Parathyroid adenoma (tissue), 2 donors: ENCODE data around the gene SOAT2.

ENCODE experiments used
- H2AFZ ChIP-seq: fragments of 300-600 bp; sonication (generic); one replicate; pipeline ENCODE4 v1.7.0; 2017; ENCODE audit warnings: antibody characterized with exemption, mild to moderate bottlenecking
- H3K27ac ChIP-seq: fragments of 300-600 bp; sonication (generic); one replicate; pipeline ENCODE4 v1.7.0; 2017
- H3K27me3 ChIP-seq: fragments of 300-600 bp; sonication (generic); one replicate; pipeline ENCODE4 v1.7.0; 2017; ENCODE audit warnings: low read length; ENCODE audit not compliant: control insufficient read depth, insufficient read depth
- H3K36me3 ChIP-seq: fragments of 300-600 bp; sonication (generic); one replicate; pipeline ENCODE4 v1.7.0; 2017; ENCODE audit warnings: low read length; ENCODE audit not compliant: control insufficient read depth, insufficient read depth
- H3K4me1 ChIP-seq: fragments of 300-600 bp; sonication (generic); one replicate; pipeline ENCODE4 v1.7.0; 2017; ENCODE audit warnings: control low read depth
- H3K4me2 ChIP-seq: fragments of 300-600 bp; sonication (generic); one replicate; pipeline ENCODE4 v1.7.0; 2017; ENCODE audit warnings: low read length
- H3K4me3 ChIP-seq: fragments of 300-600 bp; sonication (generic); one replicate; pipeline ENCODE4 v1.7.0; 2017; ENCODE audit warnings: low read depth, low read length
- H3K79me2 ChIP-seq: fragments of 300-600 bp; sonication (generic); one replicate; pipeline ENCODE4 v1.7.0; 2017; ENCODE audit warnings: control low read depth
- H3K9ac ChIP-seq: fragments of 300-600 bp; sonication (generic); one replicate; pipeline ENCODE4 v1.7.0; 2017; ENCODE audit warnings: mild to moderate bottlenecking
- H3K9me3 ChIP-seq: fragments of 300-600 bp; sonication (generic); one replicate; pipeline ENCODE4 v1.7.0; 2017; ENCODE audit warnings: low read length; ENCODE audit not compliant: control insufficient read depth
- TF ChIP-seq, protein P1 (sequence below): fragments of 300-600 bp; sonication (generic); IDR thresholded peaks from one replicate; pipeline ENCODE4 v1.7.0; 2017; ENCODE audit warnings: antibody characterized with exemption, mild to moderate bottlenecking
- donor health status: primary hyperparathyroidism.

SOAT2 gene

DNA sequence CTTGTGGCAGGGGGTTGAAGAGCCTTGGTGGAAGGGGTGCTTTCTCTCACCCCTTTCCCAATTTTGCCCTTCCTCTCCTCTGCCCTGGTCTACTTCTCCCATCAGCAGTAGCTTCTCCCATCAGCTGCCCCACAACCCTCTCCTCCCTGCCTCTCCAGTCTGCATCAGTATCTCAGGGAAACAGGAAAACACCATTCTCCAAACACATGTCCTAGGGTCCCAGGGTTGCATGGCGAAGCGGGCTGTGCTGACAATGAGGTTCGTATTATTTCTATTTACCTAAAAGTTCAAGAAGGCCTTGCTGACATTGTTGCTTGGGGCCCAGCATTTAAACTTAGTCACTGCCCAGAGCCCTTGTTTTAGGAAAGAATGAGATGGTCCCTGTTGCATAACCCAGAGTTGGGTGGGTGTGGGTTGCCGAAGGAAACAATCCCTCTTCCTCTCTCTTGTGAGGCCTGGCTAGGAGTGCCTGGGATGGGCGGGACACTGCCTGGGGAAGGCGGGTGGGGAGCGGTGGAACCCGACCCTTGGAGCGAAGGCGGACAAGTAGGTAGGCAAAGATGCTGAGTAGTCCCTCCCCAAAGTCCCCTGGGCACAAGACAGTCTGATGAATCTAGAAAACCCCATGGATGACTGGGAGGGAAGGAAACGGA, 7.1 kb upstream of the SOAT2 start:
- no peaks in the 10 kb centered on the region for H3K9me3 ChIP-seq
- peaks cover 14% of the 10 kb centered on the region for H3K4me1 ChIP-seq
- H3K9ac ChIP-seq: no peak overlapping the region
- no peak overlapping the region for H3K4me3 ChIP-seq
- H3K4me2 ChIP-seq: no peak overlapping the region
- H3K27ac ChIP-seq: peak overlapping the region; percentile 25
- H3K79me2 ChIP-seq: no peaks in the 10 kb centered on the region
- H3K36me3 ChIP-seq: no peaks in the 10 kb centered on the region
- TF ChIP-seq, protein P1, sequence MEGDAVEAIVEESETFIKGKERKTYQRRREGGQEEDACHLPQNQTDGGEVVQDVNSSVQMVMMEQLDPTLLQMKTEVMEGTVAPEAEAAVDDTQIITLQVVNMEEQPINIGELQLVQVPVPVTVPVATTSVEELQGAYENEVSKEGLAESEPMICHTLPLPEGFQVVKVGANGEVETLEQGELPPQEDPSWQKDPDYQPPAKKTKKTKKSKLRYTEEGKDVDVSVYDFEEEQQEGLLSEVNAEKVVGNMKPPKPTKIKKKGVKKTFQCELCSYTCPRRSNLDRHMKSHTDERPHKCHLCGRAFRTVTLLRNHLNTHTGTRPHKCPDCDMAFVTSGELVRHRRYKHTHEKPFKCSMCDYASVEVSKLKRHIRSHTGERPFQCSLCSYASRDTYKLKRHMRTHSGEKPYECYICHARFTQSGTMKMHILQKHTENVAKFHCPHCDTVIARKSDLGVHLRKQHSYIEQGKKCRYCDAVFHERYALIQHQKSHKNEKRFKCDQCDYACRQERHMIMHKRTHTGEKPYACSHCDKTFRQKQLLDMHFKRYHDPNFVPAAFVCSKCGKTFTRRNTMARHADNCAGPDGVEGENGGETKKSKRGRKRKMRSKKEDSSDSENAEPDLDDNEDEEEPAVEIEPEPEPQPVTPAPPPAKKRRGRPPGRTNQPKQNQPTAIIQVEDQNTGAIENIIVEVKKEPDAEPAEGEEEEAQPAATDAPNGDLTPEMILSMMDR: no peak
- no peak overlapping the region for H2AFZ ChIP-seq
- H3K27me3 ChIP-seq: no peaks in the 10 kb centered on the region

DNA sequence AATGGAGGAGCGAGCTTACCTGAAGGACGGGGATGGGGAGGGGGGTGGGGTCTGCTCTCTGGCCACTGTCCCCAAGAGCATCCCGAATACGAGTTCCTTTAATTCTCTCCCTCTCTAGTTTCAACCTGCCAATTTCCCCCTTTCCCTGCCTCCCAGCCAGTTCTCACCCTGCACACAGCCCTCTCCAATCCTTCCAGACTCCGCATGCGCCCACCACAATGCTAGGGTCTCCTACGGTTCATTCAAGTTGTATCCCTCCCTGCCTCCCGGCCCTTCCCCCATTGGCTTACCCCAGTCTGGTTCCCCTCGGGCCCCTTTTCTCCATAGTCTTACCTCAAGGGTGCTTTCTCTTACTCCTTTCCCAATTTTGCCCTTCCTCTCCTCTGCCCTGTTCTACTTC, 6.5 kb upstream of the SOAT2 start:
- Histone ChIP-seq H3K4me1 (peaks cover 14% of the 10 kb centered on the region), H3K27ac (peak overlapping the region; percentile 25), H3K4me2 (no peak overlapping the region), H3K79me2 (no peaks in the 10 kb centered on the region), H2AFZ (no peak overlapping the region), H3K9ac (no peak overlapping the region), H3K36me3 (no peaks in the 10 kb centered on the region), H3K9me3 (no peaks in the 10 kb centered on the region), H3K4me3 (no peak overlapping the region), H3K27me3 (no peaks in the 10 kb centered on the region)
- TF ChIP-seq, protein P1: no peak

DNA sequence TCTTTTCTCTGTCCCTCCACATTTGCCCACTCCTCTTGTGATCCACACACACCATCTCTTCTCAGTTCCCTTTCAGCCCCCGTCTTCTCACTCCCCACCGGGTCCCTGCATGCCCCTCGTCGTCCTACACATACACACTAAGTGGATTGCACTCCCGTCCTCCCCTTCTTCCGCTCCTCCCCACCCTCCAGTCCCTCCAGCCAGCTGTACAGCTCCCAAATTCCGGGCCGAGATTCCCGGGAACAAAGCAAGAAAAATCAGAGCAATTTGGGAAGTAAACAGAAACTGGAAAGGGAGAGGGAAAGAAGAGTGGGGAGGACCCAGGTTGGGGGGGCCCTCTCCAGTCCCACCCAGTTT, 6.1 kb upstream of the SOAT2 start:
- Histone ChIP-seq H3K4me1 (peaks cover 14% of the 10 kb centered on the region), H3K9ac (no peak overlapping the region), H3K4me2 (peak overlapping the region; percentile 97), H3K27me3 (no peaks in the 10 kb centered on the region), H3K36me3 (no peaks in the 10 kb centered on the region), H3K79me2 (no peaks in the 10 kb centered on the region), H2AFZ (peak overlapping the region; percentile 86), H3K4me3 (peak overlapping the region; percentile 57), H3K27ac (peak overlapping the region; percentile 25), H3K9me3 (no peaks in the 10 kb centered on the region)
- TF ChIP-seq, protein P1: no peak

DNA sequence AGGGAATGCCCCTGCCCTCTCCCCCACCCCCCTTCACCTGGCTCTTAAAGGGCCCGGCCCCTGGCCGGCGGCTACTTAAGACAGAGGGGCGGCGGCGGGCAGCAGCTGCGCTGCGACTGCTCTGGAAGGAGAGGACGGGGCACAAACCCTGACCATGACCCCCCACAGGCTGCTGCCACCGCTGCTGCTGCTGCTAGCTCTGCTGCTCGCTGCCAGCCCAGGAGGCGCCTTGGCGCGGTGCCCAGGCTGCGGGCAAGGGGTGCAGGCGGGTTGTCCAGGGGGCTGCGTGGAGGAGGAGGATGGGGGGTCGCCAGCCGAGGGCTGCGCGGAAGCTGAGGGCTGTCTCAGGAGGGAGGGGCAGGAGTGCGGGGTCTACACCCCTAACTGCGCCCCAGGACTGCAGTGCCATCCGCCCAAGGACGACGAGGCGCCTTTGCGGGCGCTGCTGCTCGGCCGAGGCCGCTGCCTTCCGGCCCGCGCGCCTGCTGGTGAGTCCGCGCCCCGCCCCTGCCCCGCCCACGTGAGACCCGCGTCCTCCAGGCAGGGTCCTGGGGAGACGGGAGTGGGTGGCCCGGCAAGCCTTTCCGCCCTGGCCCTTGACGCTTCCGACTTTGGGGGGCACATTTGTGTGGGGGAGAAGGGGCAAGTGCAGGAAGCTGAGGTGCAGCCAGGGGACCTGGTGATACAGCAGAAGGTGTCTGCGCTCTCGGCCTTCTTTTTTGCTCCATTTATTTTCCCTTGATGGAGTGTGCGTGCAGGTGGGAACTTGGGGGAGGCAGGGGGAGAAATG, 5.5 kb upstream of the SOAT2 start, which contains the start of gene IGFBP6:
IGFBP6 (plus strand) TSS at position 104 of the 790 bp plus-strand sequence; CDS start at position 155, 51 bp downstream.
- no peaks in the 10 kb centered on the region for H3K79me2 ChIP-seq
- H3K27me3 ChIP-seq: no peaks in the 10 kb centered on the region
- no peaks in the 10 kb centered on the region for H3K36me3 ChIP-seq
- peak within 1 kb of the TSS; percentile 40 for H3K27ac ChIP-seq
- no peaks in the 10 kb centered on the region for H3K9me3 ChIP-seq
- peak within 1 kb of the TSS; percentile 57 for H3K4me3 ChIP-seq
- peak within 1 kb of the TSS; percentile 86 for H2AFZ ChIP-seq
- TF ChIP-seq, protein P1: no peak
- H3K4me2 ChIP-seq: peak within 1 kb of the TSS; percentile 97
- peaks cover 14% of the 10 kb centered on the region for H3K4me1 ChIP-seq
- H3K9ac ChIP-seq: no peak within 1 kb of the TSS
